Inflammatory macrophage treated with lipopolysaccharide for 1 hour (primary cell): ENCODE measurements around the gene PRDM5.
"Not testable (repeated sequence)": the region's sequence is repeated elsewhere in the genome, so short reads cannot be mapped to it uniquely, and the experiment has no call there.

Source experiments
- DNase-seq, 2 donors: peaks; one replicate each; pipeline ENCODE4 v3.0.0-alpha.2; 2020 to 2022

Gene PRDM5

DNA sequence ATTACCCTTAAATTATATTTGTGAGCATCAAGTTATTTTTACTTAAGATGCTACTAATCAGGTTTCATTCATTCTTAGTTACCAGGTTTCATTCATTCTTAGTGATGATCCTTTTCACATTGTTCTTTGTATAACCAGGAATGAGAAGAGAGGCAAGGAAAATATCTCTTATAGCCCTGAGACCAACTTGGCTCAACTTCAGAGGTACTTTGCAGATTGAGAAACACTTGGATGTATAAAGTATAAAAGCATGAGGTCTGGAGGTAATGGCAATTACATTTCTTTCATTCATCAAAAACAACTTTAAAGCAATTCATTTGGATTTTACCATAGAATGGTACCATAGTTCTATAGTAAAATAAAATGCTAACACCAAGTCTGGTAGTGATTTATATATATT lies 231.0 kb downstream of the PRDM5 start:
- no peak for DNase-seq

- DNase-seq = no peak
These were observed 231.4 kb downstream of the PRDM5 start for GRCh38 chr4:120691106-120691505.

- DNase-seq = no peak
These were observed 233.7 kb downstream of the PRDM5 start for GRCh38 chr4:120688791-120689190.

DNA sequence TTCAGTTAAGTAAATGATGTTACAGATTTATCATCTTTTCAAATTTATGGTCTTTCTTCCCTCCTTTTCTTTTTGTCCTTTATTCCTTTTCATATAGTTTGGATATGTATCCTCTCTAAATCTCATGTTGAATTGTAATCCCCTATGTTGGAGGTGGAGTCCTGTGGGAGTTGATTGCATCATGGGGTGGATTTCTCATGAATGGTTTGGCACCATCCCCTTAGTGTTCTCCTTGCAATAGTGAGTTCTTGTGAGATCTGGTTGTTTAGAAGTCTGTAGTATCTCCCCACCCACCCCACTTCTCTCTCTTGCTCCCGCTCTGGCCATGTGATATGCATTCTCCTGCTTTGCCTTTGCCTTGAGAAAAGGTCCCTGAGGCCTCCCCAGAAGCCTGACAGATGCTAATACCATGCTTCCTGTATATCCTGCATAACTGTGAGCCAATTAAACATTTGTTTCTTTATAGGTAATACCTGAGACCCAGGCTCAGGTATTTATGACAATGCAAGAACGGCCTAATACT lies 236.7 kb downstream of the PRDM5 start:
- peak in 1 of 2 donors; percentile 41 for DNase-seq

DNA sequence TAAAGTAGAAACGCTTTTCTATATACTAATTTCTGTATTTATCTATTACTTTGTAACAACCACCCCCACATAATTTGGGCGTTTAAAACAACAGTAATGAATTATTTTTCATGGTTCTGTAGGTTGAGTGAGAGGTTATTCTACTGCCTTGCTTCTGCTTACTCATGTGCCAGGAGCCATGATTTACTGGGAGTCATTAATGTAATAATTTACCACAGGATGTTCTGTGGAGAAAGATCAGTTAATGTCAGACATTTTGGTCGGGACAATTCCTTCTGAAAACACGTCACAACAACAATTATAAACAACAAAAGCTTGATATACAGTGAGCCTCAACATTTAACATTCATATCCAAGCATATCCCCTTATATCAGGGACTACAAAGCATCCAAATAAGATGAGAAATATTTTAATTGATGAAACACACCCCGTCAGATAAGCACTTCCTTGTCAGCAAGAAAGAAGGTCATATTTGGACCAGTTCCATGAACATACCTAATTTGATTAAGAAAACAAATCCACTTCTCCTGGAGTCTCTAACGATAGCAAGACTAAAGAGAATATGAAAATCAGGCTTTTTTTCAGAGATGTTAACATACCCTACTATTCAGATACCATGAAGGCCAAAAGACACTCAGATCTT lies 238.5 kb downstream of the PRDM5 start:
- no peak for DNase-seq

DNA sequence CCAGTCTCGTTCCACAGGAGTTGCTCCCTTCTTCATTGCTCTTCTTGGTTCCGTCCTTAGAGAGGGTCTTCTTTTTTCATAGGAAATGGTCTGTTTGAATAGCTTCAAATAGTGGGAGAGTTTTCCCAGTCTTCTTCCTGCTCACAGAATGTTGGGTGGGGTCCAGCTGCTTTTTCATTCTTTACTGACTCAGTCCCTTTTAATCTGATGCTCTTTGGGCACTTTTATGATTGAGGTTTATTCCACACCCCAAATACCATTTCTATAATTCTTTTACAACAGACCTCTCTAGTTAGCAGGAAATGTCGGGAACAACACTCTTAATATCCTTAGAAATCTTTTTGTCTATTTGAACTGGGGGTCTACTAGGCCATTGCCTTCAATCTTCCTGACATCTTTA lies 239.5 kb downstream of the PRDM5 start:
- DNase-seq = no peak

- no peak for DNase-seq
These were observed 241.8 kb downstream of the PRDM5 start for GRCh38 chr4:120680647-120681228.

- DNase-seq = no peak
These were observed 248.8 kb downstream of the PRDM5 start for GRCh38 chr4:120673696-120674095.

- DNase-seq = no peak
These were observed 249.9 kb downstream of the PRDM5 start for GRCh38 chr4:120672558-120673147.

DNA sequence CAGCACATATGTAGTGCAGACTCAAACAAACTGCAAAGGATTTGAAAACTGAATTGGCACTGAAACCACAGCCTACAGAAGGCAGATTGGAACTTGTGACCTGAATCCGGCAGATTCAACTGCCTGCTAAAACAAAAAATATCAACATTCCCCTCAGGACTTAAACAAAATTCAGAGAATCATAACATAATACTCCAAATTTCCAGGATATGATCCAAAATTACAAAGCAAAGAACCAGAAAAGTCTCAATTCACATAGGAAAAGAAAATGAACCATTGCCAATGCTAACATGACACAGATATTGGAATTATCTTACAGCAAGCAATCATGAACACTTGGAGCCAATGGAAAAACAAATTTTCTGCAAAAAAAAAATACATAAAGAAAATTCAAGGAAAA lies 250.4 kb downstream of the PRDM5 start:
- DNase-seq = no peak

DNA sequence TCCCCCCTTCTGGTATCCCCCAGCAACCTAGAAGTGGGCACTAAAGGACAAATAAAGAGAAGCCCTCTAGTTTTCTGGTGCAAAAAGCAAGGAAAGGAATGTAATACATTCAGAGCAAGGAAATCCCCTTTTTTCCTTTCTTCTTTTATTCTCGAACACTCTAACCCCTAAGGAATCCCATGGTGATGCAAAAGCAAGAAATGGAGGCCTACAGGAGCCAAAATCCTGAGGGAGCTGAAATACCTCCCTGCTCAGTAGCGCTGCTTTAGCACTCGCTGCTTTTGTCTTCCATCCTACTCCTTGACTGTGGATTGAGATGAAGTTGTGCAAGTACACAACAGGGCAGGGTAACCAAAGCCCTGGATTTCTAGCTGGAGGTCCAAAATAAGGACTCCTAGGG lies 251.0 kb downstream of the PRDM5 start:
- DNase-seq = no peak

DNA sequence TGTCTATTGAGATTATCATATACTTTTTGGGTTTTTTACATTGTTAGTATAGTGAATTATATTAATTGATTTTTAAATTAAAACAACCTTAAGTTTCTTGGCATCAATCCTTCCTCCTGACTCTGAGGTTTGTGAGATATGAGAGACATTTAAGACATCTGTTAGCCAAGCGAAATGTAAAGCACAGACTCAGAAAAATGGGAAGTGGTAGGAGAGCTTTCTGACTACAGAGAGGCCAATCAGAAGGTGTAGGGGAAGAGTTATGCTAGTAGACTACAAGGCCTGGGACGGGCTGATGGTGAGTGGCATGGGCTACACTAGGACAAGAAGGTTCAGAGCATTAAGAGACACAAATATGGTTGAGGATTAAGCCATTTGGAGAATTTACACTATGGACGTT lies 255.4 kb downstream of the PRDM5 start:
- DNase-seq = no peak

GRCh38 chr4:120664851-120665250 lies 257.7 kb downstream of the PRDM5 start:
- no peak for DNase-seq

DNA sequence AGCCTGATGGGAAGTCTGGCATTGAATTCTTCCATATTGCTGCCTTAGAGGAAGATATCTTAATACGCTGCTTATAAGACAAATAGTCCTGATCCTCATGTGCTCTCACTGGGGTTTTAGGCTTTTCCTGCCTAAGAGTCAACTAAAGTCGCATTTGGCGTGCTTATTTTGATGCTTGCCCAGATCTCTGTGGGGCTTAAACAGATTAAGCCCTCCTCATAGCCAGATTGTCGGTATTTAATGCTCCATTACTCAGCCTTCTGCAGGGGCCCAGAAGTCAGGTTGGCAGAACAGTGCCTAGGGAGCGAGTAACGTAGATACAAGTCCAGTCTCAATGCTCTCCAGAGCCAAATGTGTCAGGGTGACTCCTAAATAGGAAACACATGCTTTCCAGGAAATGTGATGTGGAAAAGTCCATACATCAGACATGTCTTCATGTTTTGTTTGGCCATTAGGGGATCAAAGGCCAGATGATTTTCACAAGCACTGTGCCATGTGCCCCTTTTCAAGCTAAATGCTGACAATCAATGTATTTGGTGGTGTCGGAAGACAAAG lies 262.8 kb downstream of the PRDM5 start:
- no peak for DNase-seq

- peak; percentile 13 to 39 for DNase-seq
These were observed 263.8 kb downstream of the PRDM5 start for GRCh38 chr4:120658772-120659171.

GRCh38 chr4:120653804-120654573 lies 268.5 kb downstream of the PRDM5 start:
- DNase-seq = no peak

DNA sequence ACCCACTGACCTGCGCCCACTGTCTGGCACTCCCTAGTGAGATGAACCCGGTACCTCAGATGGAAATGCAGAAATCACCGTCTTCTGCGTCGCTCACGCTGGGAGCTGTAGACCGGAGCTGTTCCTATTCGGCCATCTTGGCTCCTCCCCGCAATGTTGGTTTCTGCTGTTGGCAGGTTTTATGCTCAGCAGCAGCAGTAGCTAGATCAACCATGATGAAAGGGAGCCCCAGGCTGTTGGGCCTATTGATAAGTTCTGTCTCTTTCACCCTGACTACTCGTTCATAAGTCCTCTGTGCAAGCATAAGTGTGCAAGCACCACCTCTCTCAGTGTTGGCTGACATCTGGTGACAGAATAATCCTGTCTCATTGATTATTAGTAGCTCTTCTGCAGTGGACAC lies 274.2 kb downstream of the PRDM5 start:
- not testable (repeated sequence) for DNase-seq
